Prostate gland (tissue), 2 donors: ENCODE measurements around the gene CSHL1.
"Not testable (repeated sequence)": the region's sequence is repeated elsewhere in the genome, so short reads cannot be mapped to it uniquely, and the experiment has no call there.

ENCODE experiments used
- CTCF ChIP-seq, 4 experiments: fragments of 200-600 bp in 2 of 4; fragments of 450-650 bp in 2 of 4; sonication (generic) in 2 of 4; IDR thresholded peaks; 1 replicate in 3 of 4; 2 replicates in 1 of 4; pipeline ENCODE4 v1.5.1; 2016 to 2019; ENCODE audit warnings: antibody characterized with exemption in 4 of 4, mild to moderate bottlenecking in 2 of 4, moderate library complexity in 2 of 4
- POLR2A ChIP-seq: fragments of 450-650 bp; IDR thresholded peaks from one replicate; pipeline ENCODE4 v1.6.1; 2016; ENCODE audit warnings: antibody characterized with exemption, mild to moderate bottlenecking

GRCh38 chr17:63917206-63917605 is 6.1 kb upstream of the CSHL1 start:
- not testable (repeated sequence) for TF ChIP-seq POLR2A; CTCF (IDR thresholded peaks at IDR 0.05)
